ENCODE results near the gene RBBP6.

RBBP6 gene

DNA sequence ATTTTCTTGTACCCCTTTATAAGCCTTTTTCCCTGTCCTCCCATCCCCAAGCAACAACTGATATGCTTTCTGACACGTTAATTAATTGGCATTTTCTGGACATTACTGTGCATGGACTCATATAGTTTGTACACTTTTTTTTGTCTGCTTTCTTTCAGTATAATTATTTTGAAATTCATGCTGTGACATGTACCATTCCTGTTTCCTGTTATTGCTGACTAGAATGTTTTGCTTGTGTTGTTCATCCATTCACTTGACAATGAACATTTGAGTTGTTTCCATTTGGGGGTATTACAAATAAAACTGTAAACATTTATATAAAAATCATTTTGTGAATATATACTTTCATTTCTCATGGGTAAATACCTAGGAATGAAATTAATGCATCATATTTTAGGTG is 50.6 kb downstream of the RBBP6 start:
- Histone ChIP-seq H3K4me1 (ENCODE audit: control insufficient read depth, insufficient read depth, low read length) (no peaks in the 10 kb centered on the region), H3K4me3 (ENCODE audit: low read depth, low read length) (no peak overlapping the region), H3K27ac (ENCODE audit: extremely low read depth, low read depth, low read length) (no peak overlapping the region), H3K36me3 (ENCODE audit: control insufficient read depth in 2 of 2, insufficient read depth in 1 of 2, low read length in 2 of 2) (no peaks in the 10 kb centered on the region), H3K9me3 (ENCODE audit: control insufficient read depth, insufficient read depth, low read depth, low read length) (no peaks in the 10 kb centered on the region)
- CTCF ChIA-PET = interaction anchor here (0.6 kb wide), 1 partner anchor 26 kb away, joined by 3 read pairs; no protein-coding TSS in a partner anchor
- TF ChIP-seq, protein P1, sequence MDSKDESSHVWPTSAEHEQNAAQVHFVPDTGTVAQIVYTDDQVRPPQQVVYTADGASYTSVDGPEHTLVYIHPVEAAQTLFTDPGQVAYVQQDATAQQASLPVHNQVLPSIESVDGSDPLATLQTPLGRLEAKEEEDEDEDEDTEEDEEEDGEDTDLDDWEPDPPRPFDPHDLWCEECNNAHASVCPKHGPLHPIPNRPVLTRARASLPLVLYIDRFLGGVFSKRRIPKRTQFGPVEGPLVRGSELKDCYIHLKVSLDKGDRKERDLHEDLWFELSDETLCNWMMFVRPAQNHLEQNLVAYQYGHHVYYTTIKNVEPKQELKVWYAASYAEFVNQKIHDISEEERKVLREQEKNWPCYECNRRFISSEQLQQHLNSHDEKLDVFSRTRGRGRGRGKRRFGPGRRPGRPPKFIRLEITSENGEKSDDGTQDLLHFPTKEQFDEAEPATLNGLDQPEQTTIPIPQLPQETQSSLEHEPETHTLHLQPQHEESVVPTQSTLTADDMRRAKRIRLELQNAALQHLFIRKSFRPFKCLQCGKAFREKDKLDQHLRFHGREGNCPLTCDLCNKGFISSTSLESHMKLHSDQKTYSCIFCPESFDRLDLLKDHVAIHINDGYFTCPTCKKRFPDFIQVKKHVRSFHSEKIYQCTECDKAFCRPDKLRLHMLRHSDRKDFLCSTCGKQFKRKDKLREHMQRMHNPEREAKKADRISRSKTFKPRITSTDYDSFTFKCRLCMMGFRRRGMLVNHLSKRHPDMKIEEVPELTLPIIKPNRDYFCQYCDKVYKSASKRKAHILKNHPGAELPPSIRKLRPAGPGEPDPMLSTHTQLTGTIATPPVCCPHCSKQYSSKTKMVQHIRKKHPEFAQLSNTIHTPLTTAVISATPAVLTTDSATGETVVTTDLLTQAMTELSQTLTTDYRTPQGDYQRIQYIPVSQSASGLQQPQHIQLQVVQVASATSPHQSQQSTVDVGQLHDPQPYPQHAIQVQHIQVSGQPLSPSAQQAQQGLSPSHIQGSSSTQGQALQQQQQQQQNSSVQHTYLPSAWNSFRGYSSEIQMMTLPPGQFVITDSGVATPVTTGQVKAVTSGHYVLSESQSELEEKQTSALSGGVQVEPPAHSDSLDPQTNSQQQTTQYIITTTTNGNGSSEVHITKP (tag by site-specific recombination; IDR thresholded peaks at IDR 0.05) = no peak
- no peak for TF ChIP-seq ZNF560 (tag by site-specific recombination; IDR thresholded peaks at IDR 0.05; ENCODE audit: borderline replicate concordance)
- no peak for TF ChIP-seq ZNF175 (tag by site-specific recombination; IDR thresholded peaks at IDR 0.05)
- TF ChIP-seq ZNF837 (tag by site-specific recombination; IDR thresholded peaks at IDR 0.05) = no peak
- TF ChIP-seq ZNF157 (tag by site-specific recombination; IDR thresholded peaks at IDR 0.05) = no peak
- TF ChIP-seq ZIC2 (tag by site-specific recombination; IDR thresholded peaks at IDR 0.05) = no peak
- no peak for TF ChIP-seq ZNF544 (tag by site-specific recombination; IDR thresholded peaks at IDR 0.05)
- no peak for TF ChIP-seq YY1 (tag by site-specific recombination; IDR thresholded peaks at IDR 0.05)
- TF ChIP-seq, protein P2, sequence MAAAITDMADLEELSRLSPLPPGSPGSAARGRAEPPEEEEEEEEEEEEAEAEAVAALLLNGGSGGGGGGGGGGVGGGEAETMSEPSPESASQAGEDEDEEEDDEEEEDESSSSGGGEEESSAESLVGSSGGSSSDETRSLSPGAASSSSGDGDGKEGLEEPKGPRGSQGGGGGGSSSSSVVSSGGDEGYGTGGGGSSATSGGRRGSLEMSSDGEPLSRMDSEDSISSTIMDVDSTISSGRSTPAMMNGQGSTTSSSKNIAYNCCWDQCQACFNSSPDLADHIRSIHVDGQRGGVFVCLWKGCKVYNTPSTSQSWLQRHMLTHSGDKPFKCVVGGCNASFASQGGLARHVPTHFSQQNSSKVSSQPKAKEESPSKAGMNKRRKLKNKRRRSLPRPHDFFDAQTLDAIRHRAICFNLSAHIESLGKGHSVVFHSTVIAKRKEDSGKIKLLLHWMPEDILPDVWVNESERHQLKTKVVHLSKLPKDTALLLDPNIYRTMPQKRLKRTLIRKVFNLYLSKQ (tag by site-specific recombination; IDR thresholded peaks at IDR 0.05; ENCODE audit: borderline replicate concordance) = no peak
- no peak for TF ChIP-seq KLF8 (tag by site-specific recombination; IDR thresholded peaks at IDR 0.05)
- TF ChIP-seq ZNF292 (tag by site-specific recombination; IDR thresholded peaks at IDR 0.05; ENCODE audit: borderline replicate concordance, low read depth) = no peak
- TF ChIP-seq, protein P3, sequence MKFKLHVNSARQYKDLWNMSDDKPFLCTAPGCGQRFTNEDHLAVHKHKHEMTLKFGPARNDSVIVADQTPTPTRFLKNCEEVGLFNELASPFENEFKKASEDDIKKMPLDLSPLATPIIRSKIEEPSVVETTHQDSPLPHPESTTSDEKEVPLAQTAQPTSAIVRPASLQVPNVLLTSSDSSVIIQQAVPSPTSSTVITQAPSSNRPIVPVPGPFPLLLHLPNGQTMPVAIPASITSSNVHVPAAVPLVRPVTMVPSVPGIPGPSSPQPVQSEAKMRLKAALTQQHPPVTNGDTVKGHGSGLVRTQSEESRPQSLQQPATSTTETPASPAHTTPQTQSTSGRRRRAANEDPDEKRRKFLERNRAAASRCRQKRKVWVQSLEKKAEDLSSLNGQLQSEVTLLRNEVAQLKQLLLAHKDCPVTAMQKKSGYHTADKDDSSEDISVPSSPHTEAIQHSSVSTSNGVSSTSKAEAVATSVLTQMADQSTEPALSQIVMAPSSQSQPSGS (tag by site-specific recombination; IDR thresholded peaks at IDR 0.05; ENCODE audit: low read depth) = no peak
- no peak for TF ChIP-seq ZNF585B (tag by site-specific recombination; IDR thresholded peaks at IDR 0.05)
- TF ChIP-seq SALL2 (tag by site-specific recombination; IDR thresholded peaks at IDR 0.05; ENCODE audit: borderline replicate concordance) = no peak
- no peak for TF ChIP-seq ZNF658 (tag by site-specific recombination; IDR thresholded peaks at IDR 0.05)
- TF ChIP-seq ZNF596 (tag by site-specific recombination; IDR thresholded peaks at IDR 0.05) = no peak
- POLR2A ChIA-PET = no interaction called here

DNA sequence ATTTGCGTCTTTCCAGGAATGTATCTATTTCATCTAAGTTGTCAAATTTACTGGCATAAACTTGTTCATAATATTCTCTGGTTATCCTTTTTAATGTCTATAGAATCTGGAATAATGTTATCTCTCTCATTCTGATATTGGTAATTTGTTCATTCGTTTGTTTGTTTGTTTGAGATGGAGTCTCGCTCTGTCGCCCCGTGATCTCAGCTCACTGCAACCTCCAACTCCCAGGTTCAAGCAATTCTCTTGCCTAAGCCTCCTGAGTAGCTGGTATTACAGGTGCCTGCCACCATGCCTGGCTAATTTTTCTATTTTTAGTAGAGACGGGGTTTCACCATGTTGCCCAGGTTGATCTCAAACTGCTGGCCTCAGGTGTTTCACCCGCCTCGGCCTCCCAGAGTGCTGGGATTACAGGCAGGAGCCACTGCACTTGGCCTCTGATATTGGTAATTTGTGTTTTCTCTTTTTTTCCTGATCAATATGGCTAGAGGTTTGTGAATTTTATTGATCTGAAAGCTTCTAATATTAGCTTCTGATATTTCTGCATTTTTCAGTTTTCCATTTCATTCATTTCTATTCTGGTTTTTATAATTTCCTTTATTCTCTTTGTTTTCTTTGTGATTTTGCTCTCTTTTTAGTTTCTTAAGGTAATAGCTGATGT is 59.5 kb downstream of the RBBP6 start:
- Histone ChIP-seq H3K4me1 (ENCODE audit: control insufficient read depth, insufficient read depth, low read length) (no peaks in the 10 kb centered on the region), H3K9me3 (ENCODE audit: control insufficient read depth, insufficient read depth, low read depth, low read length) (no peaks in the 10 kb centered on the region), H3K36me3 (ENCODE audit: control insufficient read depth in 2 of 2, insufficient read depth in 1 of 2, low read length in 2 of 2) (no peaks in the 10 kb centered on the region), H3K4me3 (ENCODE audit: low read depth, low read length) (no peak overlapping the region), H3K27ac (ENCODE audit: extremely low read depth, low read depth, low read length) (no peak overlapping the region)
- ChIA-PET POLR2A (no interaction called here), CTCF (interaction anchor here (0.7 kb wide), 2 partner anchors 45 to 118 kb away, joined by 3 to 5 read pairs; no protein-coding TSS in a partner anchor)
- TF ChIP-seq ZNF341 (tag by site-specific recombination; IDR thresholded peaks at IDR 0.05; ENCODE audit: low read depth) = no peak
- no peak for TF ChIP-seq ZSCAN16 (tag by site-specific recombination; IDR thresholded peaks at IDR 0.05)
- no peak for TF ChIP-seq ZBTB48 (tag by site-specific recombination; IDR thresholded peaks at IDR 0.05)
- no peak for TF ChIP-seq FEZF1 (tag by site-specific recombination; IDR thresholded peaks at IDR 0.05)
- TF ChIP-seq ZSCAN30 (tag by site-specific recombination; IDR thresholded peaks at IDR 0.05) = no peak
- no peak for TF ChIP-seq MEIS1 (CRISPR knock-in tag; IDR thresholded peaks at IDR 0.05; ENCODE audit: borderline replicate concordance)
- TF ChIP-seq, protein P4, sequence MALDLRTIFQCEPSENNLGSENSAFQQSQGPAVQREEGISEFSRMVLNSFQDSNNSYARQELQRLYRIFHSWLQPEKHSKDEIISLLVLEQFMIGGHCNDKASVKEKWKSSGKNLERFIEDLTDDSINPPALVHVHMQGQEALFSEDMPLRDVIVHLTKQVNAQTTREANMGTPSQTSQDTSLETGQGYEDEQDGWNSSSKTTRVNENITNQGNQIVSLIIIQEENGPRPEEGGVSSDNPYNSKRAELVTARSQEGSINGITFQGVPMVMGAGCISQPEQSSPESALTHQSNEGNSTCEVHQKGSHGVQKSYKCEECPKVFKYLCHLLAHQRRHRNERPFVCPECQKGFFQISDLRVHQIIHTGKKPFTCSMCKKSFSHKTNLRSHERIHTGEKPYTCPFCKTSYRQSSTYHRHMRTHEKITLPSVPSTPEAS (tag by site-specific recombination; IDR thresholded peaks at IDR 0.05) = no peak

All from HEK293 (cell line).